Femur (tissue), 1 donor: ENCODE data around the gene NPR3.

Experiments used
- DNase-seq: peaks from one replicate; pipeline ENCODE4 v3.0.0-alpha.2; 2017

Gene NPR3

GRCh38 chr5:32814141-32814540 is 103.0 kb downstream of the NPR3 start:
- DNase-seq: no peak

- DNase-seq: no peak
Measured at GRCh38 chr5:32814620-32815019, 103.5 kb downstream of the NPR3 start.

GRCh38 chr5:32827981-32828380 is 116.9 kb downstream of the NPR3 start:
- no peak for DNase-seq

- DNase-seq: no peak
Measured at GRCh38 chr5:32828492-32828891, 117.4 kb downstream of the NPR3 start.

GRCh38 chr5:32831624-32832023 is 120.5 kb downstream of the NPR3 start:
- no peak for DNase-seq

GRCh38 chr5:32833127-32833526 is 122.0 kb downstream of the NPR3 start:
- DNase-seq: no peak

- DNase-seq: no peak
Measured at GRCh38 chr5:32833663-32834062, 122.5 kb downstream of the NPR3 start.

GRCh38 chr5:32834251-32834650 is 123.1 kb downstream of the NPR3 start:
- DNase-seq: no peak

GRCh38 chr5:32836176-32836575 is 125.1 kb downstream of the NPR3 start:
- no peak for DNase-seq

- no peak for DNase-seq
Measured at GRCh38 chr5:32837211-32837610, 126.1 kb downstream of the NPR3 start.

- DNase-seq: no peak
Measured at GRCh38 chr5:32839106-32839505, 128.0 kb downstream of the NPR3 start.

GRCh38 chr5:32840606-32841005 is 129.5 kb downstream of the NPR3 start:
- no peak for DNase-seq
